Neural cell (in vitro differentiated cells): ENCODE measurements around the gene RUFY2. TPM values are rescaled to one million over a fixed set of nuclear protein-coding genes. Genes with fewer than 3 reads are reported as not detected.

ENCODE experiments used
- H2AFZ ChIP-seq: fragments of 200-600, 300-800 bp; sonication (generic), shearing (Covaris generic); 2 replicates; pipeline ENCODE4 v1.6.0; 2014; ENCODE audit warnings: low read depth, mild to moderate bottlenecking, antibody characterized with exemption, low read length, moderate library complexity
- H3F3A ChIP-seq: fragments of 200-600 bp; shearing (Covaris generic); 2 replicates; pipeline ENCODE4 v1.6.1; 2016; ENCODE audit warnings: mild to moderate bottlenecking, moderate library complexity, mixed read lengths, antibody characterized with exemption, low read length; ENCODE audit not compliant: insufficient read depth, poor library complexity, severe bottlenecking
- H3K27ac ChIP-seq: fragments of 200-600, 300-800 bp; sonication (generic), shearing (Covaris generic); 2 replicates; pipeline ENCODE4 v1.5.1; 2014; ENCODE audit warnings: mild to moderate bottlenecking, low read length, moderate library complexity
- H3K27me3 ChIP-seq: fragments of 300-800, 200-600 bp; sonication (generic), shearing (Covaris generic); 2 replicates; pipeline ENCODE4 v1.6.0; 2014; ENCODE audit warnings: mild to moderate bottlenecking, low read depth, low read length, moderate library complexity; ENCODE audit not compliant: insufficient read depth
- H3K36me3 ChIP-seq: fragments of 300-800, 200-600 bp; sonication (generic), shearing (Covaris generic); 2 replicates; pipeline ENCODE4 v1.5.1; 2014; ENCODE audit warnings: mild to moderate bottlenecking, antibody characterized with exemption, low read length, moderate library complexity; ENCODE audit not compliant: insufficient read depth
- H3K4me2 ChIP-seq: fragments of 300-800, 200-600 bp; sonication (generic), shearing (Covaris generic); 2 replicates; pipeline ENCODE4 v1.6.0; 2014; ENCODE audit warnings: mild to moderate bottlenecking, low read length
- H3K4me3 ChIP-seq: fragments of 300-800, 200-600 bp; sonication (generic), shearing (Covaris generic); 2 replicates; pipeline ENCODE4 v1.5.1; 2014; ENCODE audit warnings: mild to moderate bottlenecking, low read length, moderate library complexity
- H3K79me2 ChIP-seq: fragments of 200-600 bp; shearing (Covaris generic); replicated peaks from 2 replicates; pipeline ENCODE4 v1.6.0; 2014; ENCODE audit warnings: mild to moderate bottlenecking, low read length, moderate library complexity; ENCODE audit not compliant: insufficient read depth
- H3K9ac ChIP-seq: fragments of 300-800, 200-600 bp; sonication (generic), shearing (Covaris generic); 2 replicates; pipeline ENCODE4 v1.6.1; 2016; ENCODE audit warnings: mild to moderate bottlenecking, low read length, mixed read lengths
- H3K9me2 ChIP-seq: fragments of 200-600 bp; shearing (Covaris generic); 2 replicates; pipeline ENCODE4 v1.6.1; 2016; ENCODE audit warnings: mild to moderate bottlenecking, low read length, mixed read lengths; ENCODE audit not compliant: insufficient read depth
- H3K9me3 ChIP-seq: fragments of 200-600, 300-800 bp; sonication (generic), shearing (Covaris generic); 2 replicates; pipeline ENCODE4 v1.6.1; 2016; ENCODE audit warnings: mild to moderate bottlenecking, mixed run types, low read length, moderate library complexity, mixed read lengths
- H4K20me1 ChIP-seq: fragments of 200-600 bp; shearing (Covaris generic); 2 replicates; pipeline ENCODE4 v1.6.1; 2016; ENCODE audit warnings: mild to moderate bottlenecking, mixed run types; ENCODE audit not compliant: insufficient read depth
- CTCF ChIP-seq: fragments of 450-650 bp; IDR thresholded peaks from 2 replicates; pipeline ENCODE4 v1.5.1; 2014; ENCODE audit warnings: antibody characterized with exemption, mild to moderate bottlenecking, moderate library complexity; ENCODE audit not compliant: poor library complexity, severe bottlenecking
- EP300 ChIP-seq: fragments of 450-650 bp; conservative IDR thresholded peaks from 2 replicates; pipeline ENCODE4 v1.6.1; 2014; ENCODE audit warnings: antibody characterized with exemption, mild to moderate bottlenecking, moderate library complexity; ENCODE audit not compliant: poor library complexity, severe bottlenecking
- EZH2 ChIP-seq: fragments of 200-600, 300-800 bp; shearing (Covaris generic), sonication (generic); IDR thresholded peaks from 2 replicates; pipeline ENCODE4 v1.6.1; 2014; ENCODE audit warnings: antibody characterized with exemption, low read length, borderline replicate concordance, mild to moderate bottlenecking; ENCODE audit not compliant: insufficient read depth, poor library complexity, severe bottlenecking
- MXI1 ChIP-seq: fragments of 450-650 bp; conservative IDR thresholded peaks from 2 replicates; pipeline ENCODE4 v1.6.1; 2014; ENCODE audit warnings: antibody characterized with exemption, mild to moderate bottlenecking; ENCODE audit not compliant: poor library complexity, severe bottlenecking
- POLR2AphosphoS5 ChIP-seq: IDR thresholded peaks from 2 replicates; pipeline ENCODE4 v1.6.1; 2012
- RAD21 ChIP-seq: fragments of 450-650 bp; conservative IDR thresholded peaks from 2 replicates; pipeline ENCODE4 v1.6.1; 2014; ENCODE audit warnings: antibody characterized with exemption, mild to moderate bottlenecking, moderate library complexity
- REST ChIP-seq: IDR thresholded peaks from 2 replicates; pipeline ENCODE4 v1.6.1; 2012; ENCODE audit warnings: borderline replicate concordance
- SMC3 ChIP-seq: fragments of 450-650 bp; conservative IDR thresholded peaks from 2 replicates; pipeline ENCODE4 v1.6.1; 2014; ENCODE audit warnings: antibody characterized with exemption, mild to moderate bottlenecking, moderate library complexity; ENCODE audit not compliant: poor library complexity
- TAF1 ChIP-seq: IDR thresholded peaks from 2 replicates; pipeline ENCODE4 v1.6.1; 2012; ENCODE audit warnings: low read depth
- polyA plus RNA-seq: library from polyadenylated mRNA; depleted of rRNA; stranded (reverse); fragments of >200 nt; gene quantifications from 2 replicates; pipeline ENCODE4 v1.2.3, GENCODE V29; 2014

Gene RUFY2
- polyA plus RNA-seq, 1 donor from 2014 or later: 168 TPM

GRCh38 chr10:68364101-68364886 is 42.8 kb downstream of the RUFY2 start:
- no peaks in the 10 kb centered on the region for H3K36me3 ChIP-seq
- H3K4me3 ChIP-seq: no peak overlapping the region

GRCh38 chr10:68362590-68362989 is 44.5 kb downstream of the RUFY2 start:
- Histone ChIP-seq H3F3A (no peaks in the 10 kb centered on the region), H3K9ac (no peak overlapping the region), H3K36me3 (no peaks in the 10 kb centered on the region), H3K4me2 (no peak overlapping the region), H4K20me1 (no peaks in the 10 kb centered on the region), H3K79me2 (no peaks in the 10 kb centered on the region), H3K4me3 (no peak overlapping the region), H2AFZ (no peak overlapping the region), H3K27me3 (no peaks in the 10 kb centered on the region), H3K27ac (no peak overlapping the region), H3K9me2 (no peaks in the 10 kb centered on the region), H3K9me3 (no peaks in the 10 kb centered on the region)
- TF ChIP-seq SMC3 (no peak), POLR2AphosphoS5 (no peak), TAF1 (no peak), EZH2 (no peak), EP300 (no peak), CTCF (no peak), MXI1 (no peak), RAD21 (no peak), REST (no peak)

More at GRCh38 chr10:68364101-68364886, 42.8 kb downstream of the RUFY2 start:
- no peaks in the 10 kb centered on the region for H3F3A ChIP-seq
- H3K27ac ChIP-seq: no peak overlapping the region
- H3K79me2 ChIP-seq: no peaks in the 10 kb centered on the region
- no peaks in the 10 kb centered on the region for H3K9me3 ChIP-seq
- H3K27me3 ChIP-seq: no peaks in the 10 kb centered on the region
- no peaks in the 10 kb centered on the region for H4K20me1 ChIP-seq
- H2AFZ ChIP-seq: no peak overlapping the region
- no peak overlapping the region for H3K4me2 ChIP-seq
- H3K9ac ChIP-seq: no peak overlapping the region
- no peaks in the 10 kb centered on the region for H3K9me2 ChIP-seq
- TF ChIP-seq EP300 (no peak), MXI1 (no peak)
